HG03342 (cell line): ENCODE measurements around the gene PTCHD1.

Source experiments
- ATAC-seq: cut with Tn5 transposase; IDR thresholded peaks from one replicate; pipeline ENCODE4 v1.9.1; 2021; ENCODE audit warnings: mild to moderate bottlenecking, moderate library complexity; ENCODE audit not compliant: unreplicated experiment

PTCHD1 gene

DNA sequence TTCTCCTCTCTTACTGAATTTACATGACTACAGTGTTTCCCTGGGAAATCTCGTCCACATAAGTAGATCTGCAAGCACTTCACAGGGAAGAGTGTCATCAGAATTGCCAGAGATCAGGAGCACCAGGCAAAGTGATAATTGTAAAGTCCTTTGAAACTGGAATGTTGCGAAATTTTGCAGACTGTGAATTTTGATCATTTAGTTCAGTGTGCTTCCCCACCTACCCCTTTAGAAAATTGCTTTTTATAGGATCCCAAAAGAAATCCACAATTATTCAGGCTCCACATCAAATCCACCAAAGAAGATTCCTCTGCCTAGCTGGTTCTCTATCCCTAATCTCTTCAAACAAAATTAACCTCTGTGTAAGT, 10.2 kb downstream of the PTCHD1 start:
- ATAC-seq: no peak

- ATAC-seq: no peak
These were observed 21.5 kb downstream of the PTCHD1 start for GRCh38 chrX:23356189-23356588.

DNA sequence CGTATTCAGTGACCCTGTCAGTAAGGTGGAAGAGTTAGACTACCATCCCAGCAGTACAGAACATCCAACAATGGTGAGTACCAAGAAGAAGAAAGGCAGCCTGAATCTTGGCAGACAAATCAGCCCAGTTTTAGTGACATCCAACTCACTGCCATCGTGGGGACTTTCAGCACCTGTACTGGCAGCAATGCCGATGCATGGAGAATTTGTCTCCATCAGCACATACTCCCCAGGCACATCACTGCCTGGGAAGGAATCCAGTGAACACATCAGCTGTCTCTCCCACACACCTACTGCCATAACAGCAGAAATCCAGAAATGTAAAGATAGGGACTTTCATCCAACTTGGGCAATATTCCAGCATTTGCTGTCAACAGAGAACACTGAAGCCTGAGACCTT, 29.8 kb downstream of the PTCHD1 start:
- ATAC-seq: no peak

GRCh38 chrX:23365541-23365940, 30.9 kb downstream of the PTCHD1 start:
- ATAC-seq: no peak

DNA sequence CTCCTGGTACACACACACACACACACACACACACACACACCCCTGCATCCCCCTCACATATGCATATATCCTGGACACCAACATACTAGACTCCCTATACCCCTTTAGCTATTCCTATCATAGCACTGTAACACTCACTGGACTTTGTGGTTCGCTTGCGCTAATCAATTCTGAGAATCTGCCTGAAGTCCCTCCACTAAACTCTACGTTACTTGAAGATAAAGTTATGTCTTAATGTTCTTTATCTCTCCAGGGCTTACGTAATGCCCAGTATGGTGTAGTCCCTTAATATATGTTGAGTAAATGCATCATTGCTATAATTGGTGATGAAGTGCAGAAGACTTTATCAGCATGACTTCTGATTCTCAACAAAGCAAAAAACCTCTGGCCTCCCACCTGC, 32.3 kb downstream of the PTCHD1 start:
- no peak for ATAC-seq

- no peak for ATAC-seq
These were observed 34.4 kb downstream of the PTCHD1 start for GRCh38 chrX:23369027-23369426.

GRCh38 chrX:23372220-23372902, 37.7 kb downstream of the PTCHD1 start:
- ATAC-seq: no peak

GRCh38 chrX:23373129-23373804, 38.6 kb downstream of the PTCHD1 start:
- ATAC-seq: no peak

GRCh38 chrX:23374291-23374690, 39.6 kb downstream of the PTCHD1 start:
- no peak for ATAC-seq

DNA sequence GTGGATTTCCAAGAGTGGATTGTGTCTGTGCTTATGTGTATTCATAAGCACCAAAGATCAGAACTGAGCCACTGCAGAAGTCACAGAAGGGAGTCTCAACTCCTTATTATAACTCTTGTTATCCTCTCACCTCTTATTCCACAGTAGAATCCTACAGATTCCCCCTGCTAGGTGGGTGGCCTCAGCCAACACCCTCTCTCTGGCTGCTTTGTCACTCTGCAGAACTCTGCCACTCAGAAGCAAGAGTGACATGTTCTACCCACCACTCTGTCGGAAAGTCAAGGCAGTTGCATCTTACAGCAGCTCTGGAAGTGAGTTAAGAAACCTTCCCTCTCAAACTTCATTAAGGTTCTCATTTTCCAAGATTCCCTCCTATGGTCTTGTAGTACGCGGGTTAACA, 41.9 kb downstream of the PTCHD1 start:
- no peak for ATAC-seq

- ATAC-seq: no peak
These were observed 45.9 kb downstream of the PTCHD1 start for GRCh38 chrX:23380581-23380980.

- ATAC-seq: no peak
These were observed 46.7 kb downstream of the PTCHD1 start for GRCh38 chrX:23381099-23382087.

- ATAC-seq: no peak
These were observed 47.9 kb downstream of the PTCHD1 start for GRCh38 chrX:23382572-23382971.

DNA sequence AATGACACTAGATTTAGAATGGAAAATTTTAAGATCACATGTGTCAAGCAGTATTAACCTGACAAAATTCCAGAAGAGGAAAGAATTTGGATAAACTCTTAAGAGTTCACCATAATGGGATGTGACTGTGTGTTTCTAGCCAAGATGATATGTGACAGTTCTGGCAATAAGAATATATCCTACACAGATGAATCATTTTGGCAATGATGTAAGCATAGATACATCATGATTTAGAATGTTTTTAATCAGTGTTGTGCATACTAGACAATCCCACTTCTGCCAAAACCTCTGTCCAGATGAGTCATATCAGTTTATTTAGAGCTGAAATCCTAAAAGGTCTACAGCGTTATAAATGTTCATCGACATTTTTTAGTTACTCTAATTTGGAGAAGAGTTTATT, 48.8 kb downstream of the PTCHD1 start:
- ATAC-seq: no peak

GRCh38 chrX:23385242-23385641, 50.6 kb downstream of the PTCHD1 start:
- ATAC-seq: no peak

- no peak for ATAC-seq
These were observed 51.6 kb downstream of the PTCHD1 start for GRCh38 chrX:23386260-23386659.

DNA sequence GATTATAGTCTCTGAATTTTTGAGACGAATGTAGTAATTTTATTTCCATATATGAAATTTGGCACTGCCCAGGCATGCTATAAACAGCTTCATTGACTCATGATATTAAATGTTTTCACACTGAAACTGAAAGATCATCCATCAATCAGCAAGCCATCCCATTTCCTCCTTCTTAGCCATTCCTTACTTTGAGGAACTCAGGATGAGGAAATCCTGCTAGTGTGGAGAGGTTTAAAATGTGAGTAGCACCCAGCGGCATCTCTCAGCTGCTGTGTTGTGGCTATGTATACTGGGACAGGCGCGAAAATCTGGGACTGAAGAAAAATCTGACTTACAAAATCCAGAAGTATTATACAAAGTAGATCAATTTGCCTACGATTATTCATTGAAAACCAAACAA, 52.1 kb downstream of the PTCHD1 start:
- ATAC-seq: no peak

- ATAC-seq: no peak
These were observed 53.0 kb downstream of the PTCHD1 start for GRCh38 chrX:23387550-23388184.

DNA sequence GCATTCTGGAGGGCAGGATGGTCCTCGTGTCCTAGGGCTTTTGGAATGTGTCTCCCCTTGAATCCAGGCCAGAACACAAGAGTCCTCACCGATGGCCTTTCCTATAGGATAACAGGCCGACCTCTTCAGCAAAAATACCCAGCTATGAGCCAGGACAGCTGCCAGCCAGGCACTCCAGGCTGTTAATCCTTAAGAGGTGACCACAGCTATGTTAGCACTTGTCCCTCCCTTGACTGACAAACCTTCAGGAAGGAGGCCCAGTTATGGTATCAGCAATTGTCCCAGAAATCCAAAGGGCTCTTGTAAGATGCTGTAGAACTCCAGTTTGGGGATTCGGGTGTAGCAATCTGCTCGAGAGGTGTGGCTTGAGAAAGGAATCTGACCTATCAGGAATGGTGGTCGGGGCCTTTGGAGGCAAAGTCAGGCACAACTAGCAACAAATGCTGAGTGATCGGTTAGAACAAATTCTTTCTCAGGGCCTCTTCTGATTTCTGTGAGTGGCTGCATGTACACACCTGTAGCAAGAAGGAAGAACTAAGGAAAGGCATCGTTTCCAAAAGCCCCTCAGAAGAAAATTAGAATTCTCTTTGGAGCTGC, 54.6 kb downstream of the PTCHD1 start:
- no peak for ATAC-seq

GRCh38 chrX:23390979-23391378, 56.3 kb downstream of the PTCHD1 start:
- no peak for ATAC-seq

- ATAC-seq: no peak
These were observed 57.5 kb downstream of the PTCHD1 start for GRCh38 chrX:23392195-23392594.
